ENCODE data around the gene SSR4.

DNA sequence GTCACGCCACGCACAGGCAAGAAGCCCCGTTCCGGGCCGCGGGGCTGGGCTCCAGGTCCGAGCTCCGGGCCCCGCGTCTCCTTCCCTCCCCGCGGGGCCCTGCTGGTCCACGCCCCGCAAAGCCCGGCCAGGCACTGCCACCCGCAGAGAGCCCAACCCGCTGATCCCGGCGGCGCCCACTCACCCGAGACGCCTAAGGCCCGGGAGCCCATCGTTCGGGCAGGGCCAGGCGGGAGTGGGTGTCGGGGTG is 35.0 kb downstream of the SSR4 start:
- TF ChIP-seq POLR2A (IDR thresholded peaks at IDR 0.05; ENCODE audit: low read depth) (no peak), CTCF (IDR thresholded peaks at IDR 0.05) (no peak)
